Measurements from ENCODE around the gene SLC6A5. TPM values are rescaled to one million over a fixed set of nuclear protein-coding genes. Genes with fewer than 3 reads are reported as not detected.
A peak's percentile ranks its signal among the peaks of the same experiment; 100 is the strongest.

SLC6A5 gene
- total RNA-seq, 1 donor from 2014 or later, result not detected

GRCh38 chr11:20670932-20671403, 71.6 kb downstream of the SLC6A5 start:
- DNase-seq, result no peak

DNA sequence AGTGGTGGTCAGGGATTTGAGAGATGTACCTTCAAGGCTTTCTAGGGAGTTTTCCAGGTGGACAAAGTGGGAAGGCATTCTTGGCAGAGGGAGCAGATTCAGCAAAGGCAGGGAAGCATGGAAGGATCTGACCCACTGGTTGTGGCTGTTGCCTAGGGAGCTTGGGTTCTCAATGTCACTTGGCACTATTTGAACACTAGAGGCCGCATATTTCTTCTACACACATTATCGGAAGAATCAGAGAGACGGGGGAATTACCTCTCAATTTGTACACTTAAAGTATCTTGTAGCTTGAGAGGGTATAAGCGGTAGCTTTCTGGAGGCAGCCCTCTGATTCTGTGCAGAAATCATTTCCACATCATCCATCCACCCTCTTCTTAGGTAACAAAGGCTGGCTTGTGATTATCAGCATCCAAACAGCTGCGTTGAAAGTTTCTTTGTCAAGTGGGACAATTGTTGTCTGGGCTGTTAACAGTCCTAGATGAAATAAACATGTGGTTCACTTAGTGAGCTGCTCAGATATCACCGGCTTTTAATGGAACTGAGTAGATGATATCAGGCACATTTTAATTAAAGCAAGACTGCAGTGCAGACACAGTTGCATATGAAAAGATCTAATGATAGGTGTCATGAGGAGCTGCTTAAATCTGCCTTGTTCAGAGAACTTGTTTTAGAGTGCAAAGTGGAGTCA, 72.6 kb downstream of the SLC6A5 start:
- peak; percentile 3 for DNase-seq

DNA sequence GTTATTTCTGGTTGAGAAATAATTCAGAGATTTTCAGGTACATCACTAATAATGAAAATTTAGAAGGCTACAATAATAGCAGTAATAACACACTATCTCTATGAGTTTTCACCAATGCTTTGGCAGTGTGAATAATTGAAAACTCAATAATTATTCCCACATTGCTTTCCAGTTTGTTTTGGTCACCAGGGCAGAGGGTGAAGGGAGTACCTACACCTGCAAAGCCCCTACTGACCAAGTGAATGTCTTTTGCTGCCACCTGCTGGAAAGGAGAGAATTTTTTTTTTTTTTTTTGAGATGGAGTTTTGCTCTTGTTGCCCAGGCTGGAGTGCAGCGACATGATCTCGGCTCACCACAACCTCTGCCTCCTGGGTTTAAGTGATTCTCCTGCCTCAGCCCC, 73.2 kb downstream of the SLC6A5 start:
- peak; percentile 12 for DNase-seq

GRCh38 chr11:20676658-20677057, 77.2 kb downstream of the SLC6A5 start:
- DNase-seq, result no peak

DNA sequence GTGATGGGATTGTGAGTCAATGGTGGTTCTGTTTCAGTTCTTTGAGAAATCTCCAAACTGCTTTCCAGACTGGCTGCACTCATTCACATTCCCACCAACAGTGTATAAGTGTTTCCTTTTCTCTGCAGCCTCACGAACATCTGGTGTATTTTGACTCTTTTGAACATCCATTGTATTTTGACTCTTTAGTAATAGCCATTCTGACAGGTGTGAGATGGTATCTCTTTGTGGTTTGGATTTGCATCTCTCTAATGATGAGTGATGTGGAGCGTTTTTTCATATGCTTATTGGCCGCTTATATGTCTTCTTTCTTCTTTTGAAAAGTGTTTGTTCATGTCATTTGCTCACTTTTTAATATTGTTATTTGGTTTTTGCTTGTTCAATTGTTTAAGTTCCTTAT, 89.4 kb downstream of the SLC6A5 start:
- no peak for DNase-seq

- no peak for DNase-seq
These were observed 108.5 kb downstream of the SLC6A5 start for GRCh38 chr11:20707876-20708275.

Other genes starting within 250 kb of the SLC6A5 start
- 75.9 and 94.3 TPM in 2 replicates for gene HTATIP2, start 235.9 kb upstream of the SLC6A5 start, total RNA-seq
- 11.7 and 16.2 TPM in 2 replicates for gene PRMT3, start 211.9 kb upstream of the SLC6A5 start, total RNA-seq
- gene NELL1, start 70.0 kb downstream of the SLC6A5 start, total RNA-seq, result not detected in 2 replicates

All from dermis blood vessel endothelial cell (primary cell).